Keratinocyte (primary cell): ENCODE measurements around the gene ACTN3.

Experiments
- EZH2 ChIP-seq: IDR thresholded peaks from one replicate; pipeline ENCODE4 v1.6.1; 2012; ENCODE audit warnings: inconsistent platforms, mild to moderate bottlenecking, low read length, moderate library complexity
- TF ChIP-seq, protein P1 (sequence below), 3 experiments: IDR thresholded peaks in 1 of 3; conservative IDR thresholded peaks in 1 of 3; optimal IDR thresholded peaks in 1 of 3; 2 replicates in 2 of 3; 3 replicates in 1 of 3; pipeline versions ENCODE3 to v1.5.1; 2011; ENCODE audit warnings: low read length in 3 of 3, mild to moderate bottlenecking in 3 of 3, moderate library complexity in 2 of 3, control low read depth in 1 of 3, inconsistent platforms in 1 of 3; ENCODE audit not compliant: insufficient read depth in 2 of 3; ENCODE audit errors: extremely low read depth in 1 of 3

DNA sequence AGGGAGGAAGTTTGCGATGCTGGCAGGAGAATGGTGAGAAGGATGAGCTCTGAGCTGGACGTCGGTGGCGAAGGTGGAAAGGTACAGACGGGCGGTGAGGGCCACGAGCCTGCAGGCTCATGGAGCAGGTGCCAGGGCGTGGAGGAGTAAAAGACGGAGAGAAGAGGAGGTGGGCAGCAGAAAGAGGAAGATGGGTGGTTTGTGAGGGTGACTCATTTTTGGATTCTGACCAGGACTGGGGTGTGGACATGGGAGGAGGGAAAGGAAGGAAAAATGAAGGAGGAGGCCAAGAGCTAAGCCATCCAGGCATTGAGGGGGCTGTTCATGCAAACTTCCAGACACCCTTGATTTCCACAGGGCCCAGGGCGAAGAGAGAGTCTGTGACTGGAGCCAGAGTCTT, 4.3 kb upstream of the ACTN3 start:
- TF ChIP-seq EZH2: no peak
- TF ChIP-seq, protein P1, sequence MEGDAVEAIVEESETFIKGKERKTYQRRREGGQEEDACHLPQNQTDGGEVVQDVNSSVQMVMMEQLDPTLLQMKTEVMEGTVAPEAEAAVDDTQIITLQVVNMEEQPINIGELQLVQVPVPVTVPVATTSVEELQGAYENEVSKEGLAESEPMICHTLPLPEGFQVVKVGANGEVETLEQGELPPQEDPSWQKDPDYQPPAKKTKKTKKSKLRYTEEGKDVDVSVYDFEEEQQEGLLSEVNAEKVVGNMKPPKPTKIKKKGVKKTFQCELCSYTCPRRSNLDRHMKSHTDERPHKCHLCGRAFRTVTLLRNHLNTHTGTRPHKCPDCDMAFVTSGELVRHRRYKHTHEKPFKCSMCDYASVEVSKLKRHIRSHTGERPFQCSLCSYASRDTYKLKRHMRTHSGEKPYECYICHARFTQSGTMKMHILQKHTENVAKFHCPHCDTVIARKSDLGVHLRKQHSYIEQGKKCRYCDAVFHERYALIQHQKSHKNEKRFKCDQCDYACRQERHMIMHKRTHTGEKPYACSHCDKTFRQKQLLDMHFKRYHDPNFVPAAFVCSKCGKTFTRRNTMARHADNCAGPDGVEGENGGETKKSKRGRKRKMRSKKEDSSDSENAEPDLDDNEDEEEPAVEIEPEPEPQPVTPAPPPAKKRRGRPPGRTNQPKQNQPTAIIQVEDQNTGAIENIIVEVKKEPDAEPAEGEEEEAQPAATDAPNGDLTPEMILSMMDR (optimal IDR thresholded peaks at IDR 0.05 in 1 of 3, IDR thresholded peaks at IDR 0.05 in 1 of 3, conservative IDR thresholded peaks at IDR 0.05 in 1 of 3; ENCODE audit: extremely low read depth in 1 of 3, insufficient read depth in 2 of 3, low read length in 3 of 3): no peak
